Measurements from ENCODE around the gene TNFRSF1A.

GRCh38 chr12:6280672-6281071 lies 61.2 kb downstream of the TNFRSF1A start:
- TF ChIP-seq CTCF (conservative IDR thresholded peaks at IDR 0.05; ENCODE audit: low read depth, low read length) (no peak), EZH2 (IDR thresholded peaks at IDR 0.05; ENCODE audit: borderline replicate concordance, low read depth, low read length, poor library complexity, severe bottlenecking) (no peak)
